Activated CD4-positive, alpha-beta memory T cell treated with anti-CD3 and anti-CD28 coated beads for 36 hours (primary cell): ENCODE measurements around the gene ARSJ. TPM values are rescaled to one million over a fixed set of nuclear protein-coding genes. Genes with fewer than 3 reads are reported as not detected.
A peak's percentile ranks its signal among the peaks of the same experiment; 100 is the strongest.

Experiments used
- CTCF ChIA-PET: fragments of 350-600 bp; sonication (Branson Sonifier 250); formaldehyde crosslinking; loops from one replicate; lab custom pipeline; 2021; ENCODE audit warnings: antibody characterized with exemption, inconsistent platforms; lab: Charles Lee
- POLR2A ChIA-PET: fragments of 350-600 bp; sonication (Branson Sonifier 250); formaldehyde crosslinking; loops from one replicate; lab custom pipeline; 2021; ENCODE audit warnings: antibody characterized with exemption; lab: Charles Lee
- DNase-seq: peaks from one replicate; pipeline ENCODE4 v3.0.0-alpha.2; 2020
- H3K27ac Mint-ChIP-seq: one replicate; pipeline ENCODE4 v1.8.0; 2021; ENCODE audit warnings: mixed read lengths
- H3K27me3 Mint-ChIP-seq: one replicate; pipeline ENCODE4 v1.8.0; 2021; ENCODE audit warnings: mixed read lengths
- H3K36me3 Mint-ChIP-seq: one replicate; pipeline ENCODE4 v1.8.0; 2021; ENCODE audit warnings: mixed read lengths
- H3K4me1 Mint-ChIP-seq: one replicate; pipeline ENCODE4 v1.8.0; 2021; ENCODE audit warnings: low read depth, mixed read lengths
- H3K4me3 Mint-ChIP-seq: one replicate; pipeline ENCODE4 v1.8.0; 2021; ENCODE audit warnings: mild to moderate bottlenecking, mixed read lengths
- H3K9me3 Mint-ChIP-seq: one replicate; pipeline ENCODE4 v1.8.0; 2021; ENCODE audit warnings: mixed read lengths
- intact Hi-C: fragments of 100-400 bp; cut with micrococcal nuclease; formaldehyde crosslinking; loops from one replicate; pipeline ENCODE4 v1.15.1; 2023
- total RNA-seq, 2 experiments: library from RNA; stranded (reverse); gene quantifications; one replicate each; pipeline ENCODE4 v1.2.3, GENCODE V29; 2021

Gene ARSJ
- total RNA-seq, 2 experiments from 2014 or later, result 0.07 TPM; not detected in 1

GRCh38 chr4:113882668-113883067 lies 96.8 kb downstream of the ARSJ start:
- POLR2A ChIA-PET, result no interaction called here
- H3K9me3 Mint-ChIP-seq, result no peaks in the 10 kb centered on the region
- peaks cover 4% of the 10 kb centered on the region for H3K4me1 Mint-ChIP-seq
- H3K27me3 Mint-ChIP-seq, result peaks cover 1% of the 10 kb centered on the region
- H3K27ac Mint-ChIP-seq, result no peak overlapping the region
- H3K36me3 Mint-ChIP-seq, result no peaks in the 10 kb centered on the region
- no peak for DNase-seq
- intact Hi-C loops, result no loop called here
- no peak overlapping the region for H3K4me3 Mint-ChIP-seq
- CTCF ChIA-PET, result interaction anchor here (0.6 kb wide), 1 partner anchor 206 kb away, joined by 3 read pairs; no protein-coding TSS in a partner anchor

- ChIA-PET CTCF (no interaction called here), POLR2A (no interaction called here)
- Mint-ChIP-seq H3K36me3 (no peaks in the 10 kb centered on the region), H3K27me3 (no peaks in the 10 kb centered on the region), H3K9me3 (no peaks in the 10 kb centered on the region), H3K27ac (no peak overlapping the region), H3K4me1 (peaks cover 4% of the 10 kb centered on the region), H3K4me3 (no peak overlapping the region)
- no peak for DNase-seq
- intact Hi-C loops, result no loop called here
These were observed 98.2 kb downstream of the ARSJ start for GRCh38 chr4:113881256-113881655.

- DNase-seq, result no peak
- ChIA-PET POLR2A (no interaction called here), CTCF (no interaction called here)
- Mint-ChIP-seq H3K27ac (no peak overlapping the region), H3K4me3 (no peak overlapping the region), H3K36me3 (no peaks in the 10 kb centered on the region), H3K9me3 (no peaks in the 10 kb centered on the region), H3K27me3 (no peaks in the 10 kb centered on the region), H3K4me1 (peaks cover 4% of the 10 kb centered on the region)
- intact Hi-C loops, result no loop called here
These were observed 99.0 kb downstream of the ARSJ start for GRCh38 chr4:113880240-113881028.

- H3K27me3 Mint-ChIP-seq, result no peaks in the 10 kb centered on the region
- CTCF ChIA-PET, result no interaction called here
- no peaks in the 10 kb centered on the region for H3K9me3 Mint-ChIP-seq
- no peaks in the 10 kb centered on the region for H3K36me3 Mint-ChIP-seq
- H3K4me3 Mint-ChIP-seq, result no peak overlapping the region
- POLR2A ChIA-PET, result no interaction called here
- no peak for DNase-seq
- peaks cover 4% of the 10 kb centered on the region for H3K4me1 Mint-ChIP-seq
- intact Hi-C loops, result no loop called here
- H3K27ac Mint-ChIP-seq, result no peak overlapping the region
These were observed 100.8 kb downstream of the ARSJ start for GRCh38 chr4:113878668-113879067.

- CTCF ChIA-PET, result interaction anchor here (0.7 to 0.9 kb wide), 2 partner anchors 14 to 327 kb away, joined by 3 read pairs; no protein-coding TSS in a partner anchor
- POLR2A ChIA-PET, result no interaction called here
- H3K27ac Mint-ChIP-seq, result no peak overlapping the region
- DNase-seq, result no peak
- peaks cover 15% of the 10 kb centered on the region for H3K4me1 Mint-ChIP-seq
- H3K4me3 Mint-ChIP-seq, result no peak overlapping the region
- intact Hi-C loops, result no loop called here
- peaks cover 5% of the 10 kb centered on the region for H3K36me3 Mint-ChIP-seq
- H3K27me3 Mint-ChIP-seq, result no peaks in the 10 kb centered on the region
- H3K9me3 Mint-ChIP-seq, result peaks cover 12% of the 10 kb centered on the region
These were observed 105.0 kb downstream of the ARSJ start for GRCh38 chr4:113874480-113874879.

GRCh38 chr4:113873508-113873907 lies 105.9 kb downstream of the ARSJ start:
- ChIA-PET POLR2A (no interaction called here), CTCF (no interaction called here)
- Mint-ChIP-seq H3K4me3 (no peak overlapping the region), H3K27me3 (no peaks in the 10 kb centered on the region), H3K36me3 (peaks cover 5% of the 10 kb centered on the region), H3K27ac (no peak overlapping the region), H3K4me1 (peaks cover 11% of the 10 kb centered on the region), H3K9me3 (peaks cover 12% of the 10 kb centered on the region)
- no peak for DNase-seq
- intact Hi-C loops, result no loop called here

GRCh38 chr4:113872426-113873260 lies 106.8 kb downstream of the ARSJ start:
- Mint-ChIP-seq H3K36me3 (peaks cover 5% of the 10 kb centered on the region), H3K27ac (no peak overlapping the region), H3K4me1 (peaks cover 11% of the 10 kb centered on the region), H3K27me3 (no peaks in the 10 kb centered on the region), H3K9me3 (peaks cover 12% of the 10 kb centered on the region), H3K4me3 (no peak overlapping the region)
- ChIA-PET POLR2A (no interaction called here), CTCF (interaction anchor here (0.5 kb wide), 1 partner anchor 29 kb away, joined by 3 read pairs; no protein-coding TSS in a partner anchor)
- no peak for DNase-seq
- intact Hi-C loops, result no loop called here

- peaks cover 12% of the 10 kb centered on the region for H3K9me3 Mint-ChIP-seq
- no peak overlapping the region for H3K27ac Mint-ChIP-seq
- peaks cover 5% of the 10 kb centered on the region for H3K36me3 Mint-ChIP-seq
- no peak for DNase-seq
- CTCF ChIA-PET, result no interaction called here
- no peaks in the 10 kb centered on the region for H3K27me3 Mint-ChIP-seq
- H3K4me1 Mint-ChIP-seq, result peaks cover 11% of the 10 kb centered on the region
- H3K4me3 Mint-ChIP-seq, result no peak overlapping the region
- intact Hi-C loops, result loop anchor here (2.0 kb wide), 1 partner anchor 32 kb away; no protein-coding TSS in a partner anchor
- POLR2A ChIA-PET, result no interaction called here
These were observed 108.4 kb downstream of the ARSJ start for GRCh38 chr4:113871080-113871479.

GRCh38 chr4:113869743-113870375 lies 109.6 kb downstream of the ARSJ start:
- Mint-ChIP-seq H3K27ac (peak overlapping the region; percentile 76), H3K4me1 (peaks cover 11% of the 10 kb centered on the region), H3K36me3 (peaks cover 5% of the 10 kb centered on the region), H3K27me3 (no peaks in the 10 kb centered on the region), H3K9me3 (peaks cover 12% of the 10 kb centered on the region), H3K4me3 (no peak overlapping the region)
- ChIA-PET POLR2A (no interaction called here), CTCF (no interaction called here)
- intact Hi-C loops, result loop anchor here (1.0 to 2.0 kb wide), 3 partner anchors 33 to 108 kb away; no protein-coding TSS in a partner anchor
- DNase-seq, result peak; percentile 66

- peaks cover 11% of the 10 kb centered on the region for H3K4me1 Mint-ChIP-seq
- H3K27ac Mint-ChIP-seq, result no peak overlapping the region
- H3K27me3 Mint-ChIP-seq, result no peaks in the 10 kb centered on the region
- intact Hi-C loops, result no loop called here
- no peak for DNase-seq
- H3K9me3 Mint-ChIP-seq, result peaks cover 12% of the 10 kb centered on the region
- no peak overlapping the region for H3K4me3 Mint-ChIP-seq
- peaks cover 5% of the 10 kb centered on the region for H3K36me3 Mint-ChIP-seq
- ChIA-PET POLR2A (no interaction called here), CTCF (no interaction called here)
These were observed 112.8 kb downstream of the ARSJ start for GRCh38 chr4:113866611-113867010.

GRCh38 chr4:113858924-113859323 lies 120.5 kb downstream of the ARSJ start:
- no peaks in the 10 kb centered on the region for H3K4me1 Mint-ChIP-seq
- no peak overlapping the region for H3K27ac Mint-ChIP-seq
- no peaks in the 10 kb centered on the region for H3K27me3 Mint-ChIP-seq
- POLR2A ChIA-PET, result no interaction called here
- no peaks in the 10 kb centered on the region for H3K9me3 Mint-ChIP-seq
- no peak for DNase-seq
- intact Hi-C loops, result no loop called here
- no peak overlapping the region for H3K4me3 Mint-ChIP-seq
- H3K36me3 Mint-ChIP-seq, result no peaks in the 10 kb centered on the region
- CTCF ChIA-PET, result interaction anchor here (0.5 kb wide), 1 partner anchor 213 kb away, joined by 3 read pairs; no protein-coding TSS in a partner anchor

- Mint-ChIP-seq H3K36me3 (no peaks in the 10 kb centered on the region), H3K27me3 (no peaks in the 10 kb centered on the region), H3K9me3 (no peaks in the 10 kb centered on the region), H3K4me3 (no peak overlapping the region), H3K4me1 (no peaks in the 10 kb centered on the region), H3K27ac (no peak overlapping the region)
- ChIA-PET POLR2A (no interaction called here), CTCF (no interaction called here)
- DNase-seq, result no peak
- intact Hi-C loops, result no loop called here
These were observed 127.6 kb downstream of the ARSJ start for GRCh38 chr4:113851816-113852215.
